HepG2 (cell line): ENCODE data around the gene SLC9A9. TPM values are rescaled to one million over a fixed set of nuclear protein-coding genes. Genes with fewer than 3 reads are reported as not detected.

Experiments used
- ATAC-seq: fragments of 200-7000 bp; cut with Tn5 transposase; 3 replicates; pipeline ENCODE4 v1.9.1; 2020; ENCODE audit warnings: mild to moderate bottlenecking, moderate library complexity
- BruUV-seq: library from RNA; stranded (reverse); fragments of 400-500 nt; replicated peaks from 2 replicates; lab custom pipeline; 2021; lab: Mats Ljungman, UMichigan
- CTCF ChIA-PET: fragments of 300-600 bp; formaldehyde crosslinking; extraction: SDS; loops from one replicate; lab custom pipeline; 2021; ENCODE audit warnings: low total read pairs, inconsistent platforms, low intra/inter-chr PET ratio; lab: Yijun Ruan, JAX
- POLR2A ChIA-PET: fragments of 350-600 bp; sonication (Branson Sonifier 250); formaldehyde crosslinking; loops from one replicate; lab custom pipeline; 2020; ENCODE audit warnings: antibody characterized with exemption, inconsistent platforms; lab: Yijun Ruan, JAX
- DNase-seq: peaks from one replicate; pipeline ENCODE4 v3.0.0-alpha.2; 2015; ENCODE audit warnings: low spot score
- FAIRE-seq: peaks from 3 replicates; lab custom pipeline; 2011; peaks lifted over from hg19 to GRCh38; lab: Jason Lieb, UNC
- H2AFZ ChIP-seq: one replicate; pipeline ENCODE4 v1.6.1; 2011; ENCODE audit warnings: low read length, inconsistent platforms
- H3K27ac ChIP-seq: fragments of 300-600 bp; 3 replicates; pipeline ENCODE4 v1.8.0; 2011; ENCODE audit warnings: mixed run types, mild to moderate bottlenecking, mixed read lengths, low read length, inconsistent platforms; ENCODE audit not compliant: insufficient read depth; ENCODE audit errors: extremely low read length
- H3K27me3 ChIP-seq, 2 experiments: fragments of 200-600 bp in 1 of 2; 2 replicates in 1 of 2; 3 replicates in 1 of 2; pipeline versions ENCODE4 v1.6.0 to v1.8.0; 2011; ENCODE audit warnings: low read length in 2 of 2, mild to moderate bottlenecking in 2 of 2, moderate library complexity in 2 of 2, inconsistent platforms in 1 of 2; ENCODE audit not compliant: insufficient read depth in 2 of 2, control insufficient read depth in 1 of 2
- H3K36me3 ChIP-seq, 2 experiments: fragments of 200-600 bp in 1 of 2; replicated peaks in 1 of 2; 2 replicates in 1 of 2; 3 replicates in 1 of 2; pipeline versions ENCODE4 v1.5.1 to v1.8.0; 2011; ENCODE audit warnings: low read length in 2 of 2, inconsistent platforms in 1 of 2; ENCODE audit not compliant: insufficient read depth in 2 of 2, control insufficient read depth in 1 of 2
- H3K4me1 ChIP-seq: 2 replicates; pipeline ENCODE4 v1.5.1; 2012; ENCODE audit warnings: low read length, inconsistent platforms; ENCODE audit not compliant: insufficient read depth
- H3K4me2 ChIP-seq: 2 replicates; pipeline ENCODE4 v1.6.0; 2011; ENCODE audit warnings: low read depth, low read length, inconsistent platforms
- H3K4me3 ChIP-seq, 3 experiments: fragments of 200-600 bp in 1 of 3; sonication (generic), shearing (Covaris generic) in 1 of 3; replicated peaks in 1 of 3; 2 replicates each; pipeline ENCODE4 v1.5.1; 2011 to 2016; ENCODE audit warnings: low read length in 3 of 3, inconsistent platforms in 2 of 3, low read depth in 2 of 3, mild to moderate bottlenecking in 2 of 3, control low read depth in 1 of 3, mixed read lengths in 1 of 3; ENCODE audit not compliant: insufficient read depth in 1 of 3
- H3K79me2 ChIP-seq: one replicate; pipeline ENCODE4 v1.6.1; 2011; ENCODE audit warnings: low read length, inconsistent platforms; ENCODE audit not compliant: insufficient read depth
- H3K9ac ChIP-seq: 2 replicates; pipeline ENCODE4 v1.6.0; 2011; ENCODE audit warnings: mild to moderate bottlenecking, low read depth, low read length, inconsistent platforms; ENCODE audit not compliant: insufficient read depth
- H3K9me3 ChIP-seq: 2 replicates; pipeline ENCODE4 v1.5.1; 2012; ENCODE audit warnings: mild to moderate bottlenecking, low read length
- H4K20me1 ChIP-seq: 2 replicates; pipeline ENCODE4 v1.6.0; 2011; ENCODE audit warnings: inconsistent platforms, mild to moderate bottlenecking, low read length, moderate library complexity; ENCODE audit not compliant: insufficient read depth
- AGO1 ChIP-seq: fragments of 200-400 bp; formaldehyde crosslinking; IDR thresholded peaks from 2 replicates; pipeline ENCODE4 v1.6.1; 2017; ENCODE audit warnings: mild to moderate bottlenecking, low read depth, low read length, moderate library complexity; ENCODE audit not compliant: poor library complexity, severe bottlenecking
- ETV5 ChIP-seq: IDR thresholded peaks from 2 replicates; pipeline ENCODE4 v1.6.1; 2018; ENCODE audit warnings: missing biosample characterization, missing genetic modification reagents, inconsistent platforms, borderline replicate concordance
- KLF12 ChIP-seq: sonication (generic); formaldehyde crosslinking; IDR thresholded peaks from 2 replicates; pipeline ENCODE4 v1.4.0; 2020; ENCODE audit warnings: missing genetic modification reagents, borderline replicate concordance
- NCOA5 ChIP-seq: sonication (generic); formaldehyde crosslinking; IDR thresholded peaks from 2 replicates; pipeline ENCODE4 v1.4.0; 2020; ENCODE audit warnings: missing genetic modification reagents
- RNF2 ChIP-seq: fragments of 450-650 bp; conservative IDR thresholded peaks from 2 replicates; pipeline ENCODE4 v1.6.1; 2016; ENCODE audit warnings: low read depth
- RNF219 ChIP-seq: sonication (generic); formaldehyde crosslinking; IDR thresholded peaks from 2 replicates; pipeline ENCODE4 v1.5.0; 2020; ENCODE audit warnings: mild to moderate bottlenecking, missing genetic modification reagents
- ZNF142 ChIP-seq: sonication (generic); formaldehyde crosslinking; IDR thresholded peaks from 2 replicates; pipeline ENCODE4 v1.4.0; 2020; ENCODE audit warnings: missing genetic modification reagents
- ZNF235 ChIP-seq: sonication (generic); formaldehyde crosslinking; IDR thresholded peaks from 2 replicates; pipeline ENCODE4 v1.8.1; 2023; ENCODE audit warnings: mild to moderate bottlenecking, missing genetic modification reagents, borderline replicate concordance
- ZNF549 ChIP-seq: sonication (generic); formaldehyde crosslinking; IDR thresholded peaks from 2 replicates; pipeline ENCODE4 v1.5.0; 2020; ENCODE audit warnings: missing genetic modification reagents
- ZNF567 ChIP-seq: sonication (generic); formaldehyde crosslinking; IDR thresholded peaks from 2 replicates; pipeline ENCODE4 v1.8.1; 2023; ENCODE audit warnings: mild to moderate bottlenecking, missing genetic modification reagents, borderline replicate concordance
- ZNF605 ChIP-seq: sonication (generic); formaldehyde crosslinking; IDR thresholded peaks from 2 replicates; pipeline ENCODE4 v1.8.0; 2022; ENCODE audit warnings: mild to moderate bottlenecking, missing genetic modification reagents
- WGBS: methylation state at CpG from one replicate; pipeline ENCODE4 v1.1.6; 2017; ENCODE audit warnings: low lambda C conversion rate; 5-methylcytosine and 5-hydroxymethylcytosine counted together
- in situ Hi-C: cut with HindIII; loops from 2 replicates; pipeline ENCODE4 v1.10.0; 2017; ENCODE audit warnings: low pct_unique_long_range_greater_than_20kb; ENCODE audit not compliant: extremely low pct_ligation_motif_present
- intact Hi-C: fragments of 100-400 bp; cut with micrococcal nuclease; formaldehyde crosslinking; loops from one replicate; pipeline ENCODE4 v1.10.0; 2022; ENCODE audit not compliant: unreplicated experiment
- polyA plus RNA-seq, 8 experiments: library from polyadenylated mRNA; depleted of rRNA in 3 of 8; stranded (reverse) in 7 of 8; unstranded in 1 of 8; fragments of >200 nt; fragmentation: Illumina TruSeq in 4 of 8; extraction: Trizol in 4 of 8; gene quantifications; 2 replicates each; pipeline versions ENCODE4 v1.2.1 to v1.2.3, GENCODE V29; 2011 to 2016; ENCODE audit warnings: low read depth in 4 of 8, missing spikeins in 1 of 8, mixed read lengths in 1 of 8; ENCODE audit not compliant: insufficient read depth in 1 of 8
- total RNA-seq, 5 experiments: library from RNA; depleted of rRNA; stranded (reverse); fragments of >200 nt; fragmentation: Illumina TruSeq; extraction: Trizol; gene quantifications; 2 replicates each; pipeline ENCODE4 v1.2.3, GENCODE V29; 2016; ENCODE audit warnings: low read depth in 1 of 5
- TF ChIP-seq, protein P1 (sequence below), 2 experiments: sonication (generic) in 1 of 2; formaldehyde crosslinking in 1 of 2; IDR thresholded peaks; 2 replicates each; pipeline versions ENCODE4 v1.5.1 to v1.6.1; 2011 to 2020; ENCODE audit warnings: borderline replicate concordance in 1 of 2, low read depth in 1 of 2, low read length in 1 of 2, mild to moderate bottlenecking in 1 of 2, missing genetic modification reagents in 1 of 2, moderate library complexity in 1 of 2

The SLC9A9 gene
- total and polyA plus RNA-seq, 2 of the 13 experiments (the other 11 are each of a cell fraction or from before 2014, with no cell fraction given) = not detected

GRCh38 chr3:143751643-143752178 is 96.6 kb downstream of the SLC9A9 start (continued):
- no peak for TF ChIP-seq KLF12 (CRISPR knock-in tag)
- TF ChIP-seq AGO1 = no peak
- no peak for TF ChIP-seq ZNF605 (CRISPR knock-in tag)
- TF ChIP-seq RNF219 (CRISPR knock-in tag) = no peak

DNA sequence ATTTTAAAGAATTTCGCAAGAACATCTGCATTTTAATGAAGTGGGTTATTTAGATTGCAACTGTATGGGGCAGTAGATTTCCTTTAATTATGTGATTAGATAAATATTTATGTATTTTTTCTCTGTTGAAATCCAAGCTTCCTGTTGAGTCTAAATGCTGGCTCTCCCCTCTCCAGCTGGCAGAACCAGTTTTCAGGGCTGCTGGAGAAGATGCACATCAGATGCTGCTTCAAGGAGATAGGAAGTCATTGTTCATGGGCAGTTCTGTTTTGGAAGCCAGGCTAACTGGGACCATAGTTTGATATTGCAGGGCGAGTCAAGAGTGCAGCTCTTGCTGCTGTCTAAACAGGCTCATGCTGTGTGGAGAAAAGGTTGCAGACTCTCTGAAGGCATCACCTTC is 97.4 kb downstream of the SLC9A9 start:
- H3K36me3 ChIP-seq = no peaks in the 10 kb centered on the region
- H3K4me1 ChIP-seq = no peaks in the 10 kb centered on the region
- BruUV-seq = no TSS peak
- H4K20me1 ChIP-seq = no peaks in the 10 kb centered on the region
- no peak for DNase-seq
- H3K79me2 ChIP-seq = no peaks in the 10 kb centered on the region
- no peak for ATAC-seq
- intact Hi-C loops = no loop called here
- H3K27me3 ChIP-seq = no peaks in the 10 kb centered on the region
- ChIA-PET POLR2A (no interaction called here), CTCF (no interaction called here)
- FAIRE-seq = no peak
- H3K4me3 ChIP-seq = no peak overlapping the region
- H3K9ac ChIP-seq = no peak overlapping the region
- no peak overlapping the region for H3K27ac ChIP-seq
- in situ Hi-C loops = no loop called here
- WGBS = 0% methylated on average over 2 of the region's 2 CpGs
- no peaks in the 10 kb centered on the region for H3K9me3 ChIP-seq
- TF ChIP-seq ZNF142 (CRISPR knock-in tag) = no peak
- TF ChIP-seq ZNF549 (CRISPR knock-in tag) = no peak
- TF ChIP-seq ZNF235 = no peak
- TF ChIP-seq, protein P1, sequence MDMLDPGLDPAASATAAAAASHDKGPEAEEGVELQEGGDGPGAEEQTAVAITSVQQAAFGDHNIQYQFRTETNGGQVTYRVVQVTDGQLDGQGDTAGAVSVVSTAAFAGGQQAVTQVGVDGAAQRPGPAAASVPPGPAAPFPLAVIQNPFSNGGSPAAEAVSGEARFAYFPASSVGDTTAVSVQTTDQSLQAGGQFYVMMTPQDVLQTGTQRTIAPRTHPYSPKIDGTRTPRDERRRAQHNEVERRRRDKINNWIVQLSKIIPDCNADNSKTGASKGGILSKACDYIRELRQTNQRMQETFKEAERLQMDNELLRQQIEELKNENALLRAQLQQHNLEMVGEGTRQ (IDR thresholded peaks at IDR 0.05; ENCODE audit: low read depth, low read length) = no peak
- TF ChIP-seq, protein P1 (CRISPR knock-in tag; IDR thresholded peaks at IDR 0.05; ENCODE audit: borderline replicate concordance) = no peak
- no peak for TF ChIP-seq ETV5
- no peak for TF ChIP-seq RNF2
- TF ChIP-seq NCOA5 (CRISPR knock-in tag) = no peak
- TF ChIP-seq ZNF567 (CRISPR knock-in tag) = no peak
- no peak overlapping the region for H3K4me2 ChIP-seq
- H2AFZ ChIP-seq = no peak overlapping the region
